H9 (cell line): ENCODE measurements around the gene TMPRSS11A. TPM values are rescaled to one million over a fixed set of nuclear protein-coding genes. Genes with fewer than 3 reads are reported as not detected.

Source experiments
- DNase-seq: peaks from one replicate; pipeline ENCODE4 v3.0.0-alpha.2; 2017
- H2AFZ ChIP-seq: one replicate; pipeline ENCODE4 v1.6.1; 2013; ENCODE audit warnings: mild to moderate bottlenecking, low read length, control low read depth, moderate library complexity
- H2AK5ac ChIP-seq: 2 replicates; pipeline ENCODE4 v1.6.1; 2013; ENCODE audit warnings: low read length, control low read depth, mixed read lengths; ENCODE audit not compliant: insufficient read length
- H2BK120ac ChIP-seq: one replicate; pipeline ENCODE4 v1.6.1; 2013; ENCODE audit warnings: low read depth, mild to moderate bottlenecking, low read length, control low read depth, inconsistent platforms; ENCODE audit not compliant: poor library complexity, severe bottlenecking
- H2BK12ac ChIP-seq: 2 replicates; pipeline ENCODE4 v1.6.1; 2013; ENCODE audit warnings: low read length, control low read depth, mixed read lengths, low read depth; ENCODE audit not compliant: insufficient read length
- H2BK15ac ChIP-seq: 2 replicates; pipeline ENCODE4 v1.6.1; 2013; ENCODE audit warnings: low read depth, low read length, control low read depth
- H2BK20ac ChIP-seq: one replicate; pipeline ENCODE4 v1.6.1; 2013; ENCODE audit warnings: low read depth, mild to moderate bottlenecking, low read length, control low read depth, inconsistent platforms; ENCODE audit not compliant: poor library complexity, severe bottlenecking
- H2BK5ac ChIP-seq: 2 replicates; pipeline ENCODE4 v1.6.1; 2013; ENCODE audit warnings: low read length, control low read depth, mixed read lengths; ENCODE audit not compliant: insufficient read length
- H3K14ac ChIP-seq: 2 replicates; pipeline ENCODE4 v1.6.1; 2013; ENCODE audit warnings: low read length, control low read depth; ENCODE audit not compliant: insufficient read depth
- H3K18ac ChIP-seq: 2 replicates; pipeline ENCODE4 v1.6.1; 2013; ENCODE audit warnings: low read depth, mild to moderate bottlenecking, mixed read lengths, low read length, control low read depth; ENCODE audit not compliant: insufficient read length
- H3K23ac ChIP-seq: 2 replicates; pipeline ENCODE4 v1.6.1; 2013; ENCODE audit warnings: low read length, control low read depth, mixed read lengths, low read depth; ENCODE audit not compliant: insufficient read length
- H3K23me2 ChIP-seq: 2 replicates; pipeline ENCODE4 v1.6.1; 2013; ENCODE audit warnings: low read depth, mild to moderate bottlenecking, mixed read lengths, low read length, control low read depth; ENCODE audit not compliant: insufficient read length, poor library complexity, severe bottlenecking
- H3K27ac ChIP-seq: 2 replicates; pipeline ENCODE4 v1.5.1; 2013; ENCODE audit warnings: low read length, control low read depth, mixed read lengths, low read depth; ENCODE audit not compliant: insufficient read length
- H3K27me3 ChIP-seq: 2 replicates; pipeline ENCODE4 v1.6.1; 2013; ENCODE audit warnings: low read length, control low read depth, inconsistent platforms; ENCODE audit not compliant: insufficient read depth
- H3K4ac ChIP-seq: 2 replicates; pipeline ENCODE4 v1.6.1; 2013; ENCODE audit warnings: low read depth, mild to moderate bottlenecking, control low read depth, inconsistent platforms, low read length, moderate library complexity
- H3K4me1 ChIP-seq: 2 replicates; pipeline ENCODE4 v1.6.1; 2013; ENCODE audit warnings: low read length, control low read depth, inconsistent platforms; ENCODE audit not compliant: insufficient read depth
- H3K4me2 ChIP-seq: 2 replicates; pipeline ENCODE4 v1.6.1; 2013; ENCODE audit warnings: low read length, control low read depth, mixed read lengths; ENCODE audit not compliant: insufficient read length, insufficient read depth
- H3K56ac ChIP-seq: 2 replicates; pipeline ENCODE4 v1.6.1; 2013; ENCODE audit warnings: low read depth, mild to moderate bottlenecking, mixed read lengths, low read length, control low read depth; ENCODE audit not compliant: insufficient read length
- H3K79me1 ChIP-seq: 2 replicates; pipeline ENCODE4 v1.6.1; 2013; ENCODE audit warnings: low read depth, mild to moderate bottlenecking, moderate library complexity, low read length, control low read depth, inconsistent platforms; ENCODE audit not compliant: insufficient read depth, poor library complexity, severe bottlenecking
- H3K79me2 ChIP-seq: 2 replicates; pipeline ENCODE4 v1.6.1; 2013; ENCODE audit warnings: low read length, control low read depth, inconsistent platforms; ENCODE audit not compliant: insufficient read depth
- H3K9ac ChIP-seq: 2 replicates; pipeline ENCODE4 v1.6.1; 2013; ENCODE audit warnings: low read length, control low read depth, mixed read lengths; ENCODE audit not compliant: insufficient read length; ENCODE audit errors: extremely low read depth
- H3K9me3 ChIP-seq: one replicate; pipeline ENCODE4 v1.6.1; 2013; ENCODE audit warnings: low read depth, low read length, inconsistent platforms; ENCODE audit not compliant: control insufficient read depth
- H3T11ph ChIP-seq: one replicate; pipeline ENCODE4 v1.6.1; 2013; ENCODE audit warnings: mild to moderate bottlenecking, low read length, control low read depth, inconsistent platforms
- H4K20me1 ChIP-seq: one replicate; pipeline ENCODE4 v1.6.1; 2013; ENCODE audit not compliant: control insufficient read depth, insufficient read length, insufficient read depth
- H4K5ac ChIP-seq: 2 replicates; pipeline ENCODE4 v1.6.1; 2013; ENCODE audit warnings: low read depth, mild to moderate bottlenecking, mixed read lengths, low read length, control low read depth; ENCODE audit not compliant: insufficient read length
- H4K8ac ChIP-seq: replicated peaks from 2 replicates; pipeline ENCODE4 v1.6.1; 2013; ENCODE audit warnings: low read length, control low read depth, mixed read lengths, low read depth; ENCODE audit not compliant: insufficient read length
- H4K91ac ChIP-seq: 2 replicates; pipeline ENCODE4 v1.6.1; 2013; ENCODE audit warnings: low read depth, mild to moderate bottlenecking, moderate library complexity, mixed read lengths, low read length, control low read depth; ENCODE audit not compliant: insufficient read length
- H3K27ac Mint-ChIP-seq, 3 experiments: 2 replicates in 2 of 3; 3 replicates in 1 of 3; pipeline ENCODE4 v1.8.0; 2020 to 2021; ENCODE audit warnings: mixed read lengths in 3 of 3, mild to moderate bottlenecking in 1 of 3, moderate library complexity in 1 of 3
- H3K27me3 Mint-ChIP-seq: 2 replicates; pipeline ENCODE4 v1.8.0; 2021; ENCODE audit warnings: low read depth, mild to moderate bottlenecking, moderate library complexity, mixed read lengths
- H3K36me3 Mint-ChIP-seq, 3 experiments: 2 replicates in 2 of 3; 3 replicates in 1 of 3; pipeline ENCODE4 v1.8.0; 2020 to 2021; ENCODE audit warnings: low read depth in 3 of 3, mixed read lengths in 3 of 3; ENCODE audit not compliant: insufficient read depth in 1 of 3
- H3K4me1 Mint-ChIP-seq, 2 experiments: 2 replicates each; pipeline ENCODE4 v1.8.0; 2020; ENCODE audit warnings: mixed read lengths in 2 of 2
- H3K4me3 Mint-ChIP-seq, 2 experiments: 2 replicates in 1 of 2; 3 replicates in 1 of 2; pipeline ENCODE4 v1.8.0; 2020 to 2021; ENCODE audit warnings: mild to moderate bottlenecking in 2 of 2, mixed read lengths in 2 of 2, moderate library complexity in 1 of 2
- H3K9me3 Mint-ChIP-seq, 2 experiments: 2 replicates in 1 of 2; 3 replicates in 1 of 2; pipeline ENCODE4 v1.8.0; 2020; ENCODE audit warnings: mild to moderate bottlenecking in 2 of 2, mixed read lengths in 2 of 2, moderate library complexity in 1 of 2
- CTCF ChIP-seq: fragments of 200-600 bp; sonication (generic); conservative IDR thresholded peaks from 3 replicates; pipeline ENCODE4 v1.8.0; 2021; ENCODE audit warnings: antibody characterized with exemption, mild to moderate bottlenecking
- total RNA-seq: library from RNA; stranded (reverse); gene quantifications from 2 replicates; pipeline ENCODE4 v1.2.1, GENCODE V29; 2021

The TMPRSS11A gene
- total RNA-seq, 1 experiment from 2014 or later = not detected

- Mint-ChIP-seq H3K27me3 (no peaks in the 10 kb centered on the region), H3K9me3 (no peaks in the 10 kb centered on the region), H3K4me1 (no peaks in the 10 kb centered on the region), H3K4me3 (no peak overlapping the region), H3K36me3 (no peaks in the 10 kb centered on the region; a peak in 1 of 7 replicates), H3K27ac (no peak overlapping the region)
- no peak overlapping the region for H3K56ac ChIP-seq
- H3K27me3 ChIP-seq = no peaks in the 10 kb centered on the region
- no peak overlapping the region for H2AFZ ChIP-seq
- DNase-seq = no peak
- no peaks in the 10 kb centered on the region for H3K23me2 ChIP-seq
- H4K20me1 ChIP-seq = no peaks in the 10 kb centered on the region
- H3T11ph ChIP-seq = no peak overlapping the region
- H2BK120ac ChIP-seq = no peak overlapping the region
- H4K8ac ChIP-seq = no peak overlapping the region
- no peak overlapping the region for H2AK5ac ChIP-seq
- no peak for TF ChIP-seq CTCF
- H3K9ac ChIP-seq = no peak overlapping the region
- no peak overlapping the region for H4K5ac ChIP-seq
- H3K23ac ChIP-seq = no peak overlapping the region
- no peak overlapping the region for H3K27ac ChIP-seq
- no peak overlapping the region for H2BK15ac ChIP-seq
- H3K79me1 ChIP-seq = no peaks in the 10 kb centered on the region
- no peak overlapping the region for H3K18ac ChIP-seq
- H3K4me2 ChIP-seq = no peak overlapping the region
- H3K9me3 ChIP-seq = no peaks in the 10 kb centered on the region
- no peak overlapping the region for H3K4ac ChIP-seq
- H3K14ac ChIP-seq = no peak overlapping the region
- H3K4me1 ChIP-seq = no peaks in the 10 kb centered on the region
- no peaks in the 10 kb centered on the region for H3K79me2 ChIP-seq
- no peak overlapping the region for H2BK5ac ChIP-seq
- H2BK12ac ChIP-seq = no peak overlapping the region
- H2BK20ac ChIP-seq = no peak overlapping the region
- H4K91ac ChIP-seq = no peak overlapping the region
Observed at GRCh38 chr4:67899096-67899495, 64.2 kb downstream of the TMPRSS11A start.
